Measurements from ENCODE around the gene RAB14. TPM values are rescaled to one million over a fixed set of nuclear protein-coding genes. Genes with fewer than 3 reads are reported as not detected.
A peak's percentile ranks its signal among the peaks of the same experiment; 100 is the strongest.

RAB14 gene
- total and polyA plus RNA-seq, 2 donors (not counting 1 experiment from before 2014, with no cell fraction given): 20.4 to 52.6 TPM

GRCh38 chr9:121156263-121156731 is 45.4 kb downstream of the RAB14 start:
- ChIA-PET POLR2A (interaction anchor here (0.7 kb wide), 1 partner anchor 112 kb away, joined by 3 read pairs; the partner anchor contains the start of gene GSN), CTCF (interaction anchor here (0.5 to 1.7 kb wide), 7 partner anchors 9 to 209 kb away, joined by 3 to 4 read pairs (median 3); no protein-coding TSS in a partner anchor)
- intact Hi-C loops (cut with micrococcal nuclease): loop anchor here (2.0 kb wide), 2 partner anchors 35 to 45 kb away; partner anchors contain the start of gene RAB14
- H3K79me2 ChIP-seq (ENCODE audit: control insufficient read depth, insufficient read depth, low read length): peaks cover 22% of the 10 kb centered on the region
- Mint-ChIP-seq H3K27ac (peak overlapping the region; percentile 95), H3K27me3 (no peaks in the 10 kb centered on the region), H3K9me3 (ENCODE audit: insufficient read depth) (no peaks in the 10 kb centered on the region), H3K4me3 (peak overlapping the region; percentile 76), H3K4me1 (peaks cover 64% of the 10 kb centered on the region)
- no peak for TF ChIP-seq EZH2 (IDR thresholded peaks at IDR 0.05; ENCODE audit: borderline replicate concordance, insufficient read depth, low read depth, low read length, poor library complexity, severe bottlenecking)
- TF ChIP-seq CTCF (IDR thresholded peaks at IDR 0.05): no peak
- DNase-seq (peak; percentile 74), ATAC-seq (ENCODE audit: low read depth) (peak; percentile 89)
- peak overlapping the region; percentile 32 for H3K9ac ChIP-seq (ENCODE audit: low read length)
- peaks cover 47 to 50% of the 10 kb centered on the region in 2 donors for H3K4me1 ChIP-seq (ENCODE audit: control insufficient read depth in 2 of 2, insufficient read depth in 2 of 2, low read length in 2 of 2)
- no peaks in the 10 kb centered on the region for H3K9me3 ChIP-seq (ENCODE audit: control extremely low read depth in 1 of 3, control insufficient read depth in 2 of 3, insufficient read depth in 1 of 3, low read length in 2 of 3)
- no peaks in the 10 kb centered on the region for H3K27me3 ChIP-seq (replicated peaks in 1 of 4; ENCODE audit: control extremely low read depth in 1 of 4, control insufficient read depth in 3 of 4, insufficient read depth in 4 of 4, low read length in 3 of 4)
- peak overlapping the region; percentile 68 for H2AFZ ChIP-seq (ENCODE audit: insufficient read depth, low read depth, low read length, poor library complexity, severe bottlenecking)
- peaks cover 7 to 64% of the 10 kb centered on the region in 2 experiments for H3K36me3 ChIP-seq (replicated peaks in 1 of 2; ENCODE audit: control extremely low read depth in 1 of 2, control insufficient read depth in 1 of 2, extremely low read depth in 1 of 2, insufficient read depth in 2 of 2, low read length in 1 of 2)
- no peaks in the 10 kb centered on the region for H4K20me1 ChIP-seq (ENCODE audit: control insufficient read depth, insufficient read depth, low read length, poor library complexity, severe bottlenecking)
- no CpG with 5 or more reads among the region's 2 CpGs for WGBS (ENCODE audit: insufficient coverage)
- H3K27ac ChIP-seq (ENCODE audit: low read length in 2 of 2): peak overlapping the region; percentile 61 to 88
- peak overlapping the region; percentile 64 for H3K4me2 ChIP-seq (replicated peaks; ENCODE audit: low read depth, low read length, poor library complexity, severe bottlenecking)
- peak overlapping the region in 1 of 5 experiments; percentile 28 for H3K4me3 ChIP-seq (ENCODE audit: control extremely low read depth in 1 of 5, extremely low read depth in 1 of 5, insufficient read depth in 1 of 5, low read depth in 2 of 5, low read length in 4 of 5)

DNA sequence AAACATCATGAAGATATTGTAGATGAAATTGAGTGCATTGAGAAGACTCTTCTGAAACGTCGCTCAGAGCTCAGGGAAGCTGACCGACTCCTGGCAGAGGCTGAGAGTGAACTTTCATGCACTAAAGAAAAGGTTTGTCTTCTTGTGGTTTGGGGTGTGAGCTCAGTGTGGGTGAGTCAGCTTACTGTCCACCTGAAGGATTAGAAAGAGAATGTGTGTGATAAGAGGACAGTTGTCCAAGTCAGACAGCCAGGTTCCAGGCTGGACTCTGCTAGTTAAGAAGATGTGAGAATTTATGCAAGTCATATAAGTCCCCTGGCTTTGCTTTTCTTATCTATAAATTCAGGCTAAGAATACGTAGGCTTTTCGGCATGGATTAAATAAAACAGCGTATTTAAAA is 46.9 kb downstream of the RAB14 start:
- H3K27ac Mint-ChIP-seq: no peak overlapping the region
- WGBS (ENCODE audit: insufficient coverage): 98% methylated on average over 5 of the region's 6 CpGs
- Histone ChIP-seq H3K79me2 (ENCODE audit: control insufficient read depth, insufficient read depth, low read length) (peaks cover 27% of the 10 kb centered on the region), H3K4me3 (ENCODE audit: control extremely low read depth in 1 of 5, extremely low read depth in 1 of 5, insufficient read depth in 1 of 5, low read depth in 2 of 5, low read length in 4 of 5) (no peak overlapping the region), H3K9ac (ENCODE audit: low read length) (no peak overlapping the region), H3K4me2 (replicated peaks; ENCODE audit: low read depth, low read length, poor library complexity, severe bottlenecking) (no peak overlapping the region), H3K27ac (ENCODE audit: low read length in 2 of 2) (peak overlapping the region in 1 of 2 donors; percentile 23), H2AFZ (ENCODE audit: insufficient read depth, low read depth, low read length, poor library complexity, severe bottlenecking) (no peak overlapping the region), H3K27me3 (replicated peaks in 1 of 4; ENCODE audit: control extremely low read depth in 1 of 4, control insufficient read depth in 3 of 4, insufficient read depth in 4 of 4, low read length in 3 of 4) (no peaks in the 10 kb centered on the region), H3K36me3 (replicated peaks in 1 of 2; ENCODE audit: control extremely low read depth in 1 of 2, control insufficient read depth in 1 of 2, extremely low read depth in 1 of 2, insufficient read depth in 2 of 2, low read length in 1 of 2) (peaks cover 7 to 76% of the 10 kb centered on the region in 2 experiments), H3K4me1 (ENCODE audit: control insufficient read depth in 2 of 2, insufficient read depth in 2 of 2, low read length in 2 of 2) (peaks cover 36 to 39% of the 10 kb centered on the region in 2 donors), H4K20me1 (ENCODE audit: control insufficient read depth, insufficient read depth, low read length, poor library complexity, severe bottlenecking) (no peaks in the 10 kb centered on the region), H3K9me3 (ENCODE audit: control extremely low read depth in 1 of 3, control insufficient read depth in 2 of 3, insufficient read depth in 1 of 3, low read length in 2 of 3) (no peaks in the 10 kb centered on the region)
- H3K9me3 Mint-ChIP-seq (ENCODE audit: insufficient read depth): no peaks in the 10 kb centered on the region
- H3K27me3 Mint-ChIP-seq: no peaks in the 10 kb centered on the region
- H3K4me3 Mint-ChIP-seq: no peak overlapping the region
- intact Hi-C loops (cut with micrococcal nuclease): no loop called here
- no peak for TF ChIP-seq CTCF (IDR thresholded peaks at IDR 0.05)
- TF ChIP-seq EZH2 (IDR thresholded peaks at IDR 0.05; ENCODE audit: borderline replicate concordance, insufficient read depth, low read depth, low read length, poor library complexity, severe bottlenecking): no peak
- H3K4me1 Mint-ChIP-seq: peaks cover 51% of the 10 kb centered on the region
- ChIA-PET POLR2A (no interaction called here), CTCF (interaction anchor here (0.8 kb wide), 1 partner anchor 165 kb away, joined by 3 read pairs; no protein-coding TSS in a partner anchor)
- ATAC-seq (ENCODE audit: low read depth): no peak
- no peak for DNase-seq
